ENCODE measurements around the gene RAI1. TPM values are rescaled to one million over a fixed set of nuclear protein-coding genes. Genes with fewer than 3 reads are reported as not detected.

RAI1 gene
- total and polyA plus RNA-seq, 2 of the 13 experiments (the other 11 are each of a cell fraction or from before 2014, with no cell fraction given) = 3.4 to 5.2 TPM

GRCh38 chr17:17748604-17749003, 67.3 kb downstream of the RAI1 start:
- no peak for ATAC-seq
- Histone ChIP-seq H2AFZ (ENCODE audit: low read length) (no peak overlapping the region), H3K4me2 (ENCODE audit: low read depth, low read length) (no peak overlapping the region), H4K20me1 (ENCODE audit: insufficient read depth, low read length) (peaks cover 29% of the 10 kb centered on the region; the same call in 1 of the 2 replicates), H3K4me3 (replicated peaks in 1 of 3; ENCODE audit: insufficient read depth in 1 of 3, low read depth in 2 of 3, low read length in 3 of 3) (no peak overlapping the region), H3K9ac (ENCODE audit: insufficient read depth, low read depth, low read length) (no peak overlapping the region), H3K9me3 (ENCODE audit: low read length) (no peaks in the 10 kb centered on the region), H3K4me1 (ENCODE audit: insufficient read depth, low read length) (peaks cover 26% of the 10 kb centered on the region), H3K79me2 (ENCODE audit: insufficient read depth, low read length) (peaks cover 16% of the 10 kb centered on the region), H3K27me3 (ENCODE audit: control insufficient read depth in 1 of 2, insufficient read depth in 2 of 2, low read length in 2 of 2) (no peaks in the 10 kb centered on the region), H3K36me3 (replicated peaks in 1 of 2; ENCODE audit: control insufficient read depth in 1 of 2, insufficient read depth in 2 of 2, low read length in 2 of 2) (peaks cover 1 to 7% of the 10 kb centered on the region in 2 experiments; a peak in 3 of 5 replicates), H3K27ac (ENCODE audit: extremely low read length, insufficient read depth, low read length) (no peak overlapping the region)
- no peak for DNase-seq (ENCODE audit: low spot score)
- CTCF ChIA-PET (ENCODE audit: low intra/inter-chr PET ratio, low total read pairs) = no interaction called here
- no peak for FAIRE-seq
- in situ Hi-C loops (cut with HindIII; ENCODE audit: extremely low pct_ligation_motif_present, low pct_unique_long_range_greater_than_20kb) = no loop called here
- POLR2A ChIA-PET = no interaction called here
- intact Hi-C loops (cut with micrococcal nuclease; ENCODE audit: unreplicated experiment) = no loop called here
- WGBS (ENCODE audit: low lambda C conversion rate) = 95% methylated on average over 5 of the region's 8 CpGs
- no TSS peak for BruUV-seq (replicated peaks)
- no peak for TF ChIP-seq SAP130 (CRISPR knock-in tag; IDR thresholded peaks at IDR 0.05; ENCODE audit: low read depth)
- no peak for TF ChIP-seq ATAD3A (CRISPR knock-in tag; IDR thresholded peaks at IDR 0.05)
- no peak for TF ChIP-seq ZBTB39 (CRISPR knock-in tag; IDR thresholded peaks at IDR 0.05)
- TF ChIP-seq PAXIP1 (CRISPR knock-in tag; conservative IDR thresholded peaks at IDR 0.05) = no peak
- no peak for TF ChIP-seq ZMYM4 (CRISPR knock-in tag; IDR thresholded peaks at IDR 0.05)
- no peak for TF ChIP-seq KIAA2018 (CRISPR knock-in tag; IDR thresholded peaks at IDR 0.05; ENCODE audit: borderline replicate concordance)
- no peak for TF ChIP-seq SKI (IDR thresholded peaks at IDR 0.05; ENCODE audit: partially characterized antibody)

Data from HepG2 (cell line).